Measurements from ENCODE around the gene UGT1A6. TPM values are rescaled to one million over a fixed set of nuclear protein-coding genes. Genes with fewer than 3 reads are reported as not detected.

The UGT1A6 gene
- total and polyA plus RNA-seq, 2 experiments from 2014 or later, result not detected

DNA sequence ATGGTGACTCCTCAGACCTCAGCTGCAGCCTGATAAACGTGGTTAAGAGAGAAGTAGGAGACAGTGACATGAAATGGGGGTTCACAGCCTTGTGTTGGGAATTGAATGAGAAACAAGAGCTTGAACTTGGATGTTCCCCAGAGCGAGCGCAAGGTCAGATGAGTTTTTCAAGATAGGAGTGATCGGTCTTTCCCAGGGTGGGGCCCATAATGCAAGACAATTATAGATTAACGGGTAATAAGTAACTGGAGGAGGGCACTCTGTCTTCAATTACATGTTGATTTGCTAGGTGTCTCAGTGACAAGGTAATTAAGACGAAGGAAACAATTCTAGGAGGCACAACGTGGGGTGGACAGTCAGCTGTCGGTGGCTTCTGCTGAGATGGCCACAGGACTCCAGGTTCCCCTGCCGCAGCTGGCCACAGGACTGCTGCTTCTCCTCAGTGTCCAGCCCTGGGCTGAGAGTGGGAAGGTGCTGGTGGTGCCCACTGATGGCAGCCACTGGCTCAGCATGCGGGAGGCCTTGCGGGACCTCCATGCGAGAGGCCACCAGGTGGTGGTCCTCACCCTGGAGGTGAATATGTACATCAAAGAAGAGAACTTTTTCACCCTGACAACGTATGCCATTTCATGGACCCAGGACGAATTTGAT lies 20.0 kb downstream of the UGT1A6 start, which contains the start of gene UGT1A5 (continued):
- TF ChIP-seq CTCF (conservative IDR thresholded peaks at IDR 0.05; ENCODE audit: low read depth in 2 of 2), result no peak
- no peak for TF ChIP-seq NANOG (IDR thresholded peaks at IDR 0.05; ENCODE audit: borderline replicate concordance)
- TF ChIP-seq STAT1 (IDR thresholded peaks at IDR 0.05; ENCODE audit: unreplicated experiment), result no peak
- TF ChIP-seq ZNF462 (CRISPR knock-in tag; IDR thresholded peaks at IDR 0.05), result no peak
- TF ChIP-seq ZNF114 (CRISPR knock-in tag; IDR thresholded peaks at IDR 0.05), result no peak
- TF ChIP-seq CREB1 (CRISPR knock-in tag; IDR thresholded peaks at IDR 0.05; ENCODE audit: low read depth), result no peak

- Mint-ChIP-seq H3K36me3 (ENCODE audit: low read depth) (no peaks in the 10 kb centered on the region), H3K27me3 (ENCODE audit: insufficient read depth, low read depth, poor library complexity) (peaks cover 13% of the 10 kb centered on the region), H3K9me3 (peaks cover 2% of the 10 kb centered on the region; the same call in 2 of the 3 replicates), H3K4me3 (no peak overlapping the region), H3K27ac (no peak overlapping the region), H3K4me1 (peaks cover 4% of the 10 kb centered on the region; the same call in 1 of the 3 replicates)
- no peak overlapping the region for H3K27ac ChIP-seq (ENCODE audit: low read depth)
- H3K27me3 ChIP-seq (ENCODE audit: insufficient read depth), result no peaks in the 10 kb centered on the region
- H3F3A ChIP-seq (replicated peaks; ENCODE audit: low read depth), result no peaks in the 10 kb centered on the region
- H3K4me3 ChIP-seq, result no peak overlapping the region
- no peaks in the 10 kb centered on the region for H3K36me3 ChIP-seq (ENCODE audit: insufficient read depth)
- no peak overlapping the region for H2AFZ ChIP-seq
- no peak for DNase-seq (ENCODE audit: low spot score)
- no peak for ATAC-seq
- no peaks in the 10 kb centered on the region for H3K79me2 ChIP-seq (replicated peaks; ENCODE audit: insufficient read depth)
- no peaks in the 10 kb centered on the region for H3K4me1 ChIP-seq (ENCODE audit: insufficient read depth)
- peaks cover 5% of the 10 kb centered on the region; the same call in 1 of the 2 replicates for H3K9me2 ChIP-seq (ENCODE audit: insufficient read depth)
- H3K4me2 ChIP-seq, result no peak overlapping the region
- TF ChIP-seq ZNF114 (CRISPR knock-in tag; IDR thresholded peaks at IDR 0.05), result no peak
- TF ChIP-seq JUNB (IDR thresholded peaks at IDR 0.05; ENCODE audit: unreplicated experiment), result no peak
- no peak for TF ChIP-seq POLR2AphosphoS5 (IDR thresholded peaks at IDR 0.05; ENCODE audit: low read depth)
- TF ChIP-seq STAT1 (IDR thresholded peaks at IDR 0.05; ENCODE audit: unreplicated experiment), result no peak
- TF ChIP-seq CTCF (conservative IDR thresholded peaks at IDR 0.05; ENCODE audit: low read depth in 2 of 2), result no peak
- TF ChIP-seq EZH2phosphoT487 (IDR thresholded peaks at IDR 0.05; ENCODE audit: unreplicated experiment), result no peak
- no peak for TF ChIP-seq CREB1 (CRISPR knock-in tag; IDR thresholded peaks at IDR 0.05; ENCODE audit: low read depth)
- no peaks in the 10 kb centered on the region for H4K20me1 ChIP-seq (replicated peaks; ENCODE audit: insufficient read depth)
Observed at GRCh38 chr2:233713262-233713615, 20.5 kb downstream of the UGT1A6 start.

Measured in GM23338 (cell line).